ENCODE data around the gene ASB13.

Gene ASB13

GRCh38 chr10:5684971-5685763 is 18.8 kb upstream of the ASB13 start:
- peak; percentile 82 for DNase-seq (ENCODE audit: low read depth)
- peak; percentile 33 for TF ChIP-seq CTCF (IDR thresholded peaks at IDR 0.05; ENCODE audit: insufficient read depth, low read depth, low read length, missing control alignments)
- H3K4me3 ChIP-seq (ENCODE audit: low read depth, low read length): peak overlapping the region; percentile 75

- TF ChIP-seq CTCF (IDR thresholded peaks at IDR 0.05; ENCODE audit: insufficient read depth, low read depth, low read length, missing control alignments): no peak
- peak; percentile 99 for DNase-seq (ENCODE audit: low read depth)
- H3K4me3 ChIP-seq (ENCODE audit: low read depth, low read length): peak within 1 kb of the TSS; percentile 75
These were observed 18.0 kb upstream of the ASB13 start, which contains the start of gene TASOR2 for GRCh38 chr10:5684318-5684970. Gene TASOR2 (plus strand): TSS chr10:5684838. CDS start chr10:5720643, 35,805 bp downstream.

- DNase-seq (ENCODE audit: low read depth): no peak
- no peak overlapping the region for H3K4me3 ChIP-seq (ENCODE audit: low read depth, low read length)
- TF ChIP-seq CTCF (IDR thresholded peaks at IDR 0.05; ENCODE audit: insufficient read depth, low read depth, low read length, missing control alignments): no peak
These were observed 16.7 kb upstream of the ASB13 start for GRCh38 chr10:5683065-5683464.

GRCh38 chr10:5681930-5682329 is 15.5 kb upstream of the ASB13 start:
- no peak overlapping the region for H3K4me3 ChIP-seq (ENCODE audit: low read depth, low read length)
- TF ChIP-seq CTCF (IDR thresholded peaks at IDR 0.05; ENCODE audit: insufficient read depth, low read depth, low read length, missing control alignments): no peak
- DNase-seq (ENCODE audit: low read depth): no peak

GRCh38 chr10:5679606-5680005 is 13.2 kb upstream of the ASB13 start:
- DNase-seq (ENCODE audit: low read depth): no peak
- TF ChIP-seq CTCF (IDR thresholded peaks at IDR 0.05; ENCODE audit: insufficient read depth, low read depth, low read length, missing control alignments): no peak

GRCh38 chr10:5679037-5679435 is 12.6 kb upstream of the ASB13 start:
- TF ChIP-seq CTCF (IDR thresholded peaks at IDR 0.05; ENCODE audit: insufficient read depth, low read depth, low read length, missing control alignments): no peak
- H3K4me3 ChIP-seq (ENCODE audit: low read depth, low read length): no peak overlapping the region
- no peak for DNase-seq (ENCODE audit: low read depth)

More at GRCh38 chr10:5679606-5680005, 13.2 kb upstream of the ASB13 start:
- no peak overlapping the region for H3K4me3 ChIP-seq (ENCODE audit: low read depth, low read length)

Measured in GM12865 (cell line).